Panc1 (cell line): ENCODE results near the gene OTOL1. TPM values are rescaled to one million over a fixed set of nuclear protein-coding genes. Genes with fewer than 3 reads are reported as not detected.

ENCODE experiments used
- ATAC-seq: fragments of 200-7000 bp; cut with Tn5 transposase; 2 replicates; pipeline ENCODE4 v1.9.1; 2020; ENCODE audit warnings: mild to moderate bottlenecking, moderate library complexity
- BruUV-seq: library from RNA; stranded (reverse); fragments of 400-500 nt; replicated peaks from 2 replicates; lab custom pipeline; 2021; lab: Mats Ljungman, UMichigan
- CTCF ChIA-PET: fragments of 300-600 bp; sonication (Branson Sonifier 250); formaldehyde crosslinking; loops from one replicate; lab custom pipeline; 2022; ENCODE audit warnings: antibody characterized with exemption; lab: Charles Lee
- POLR2A ChIA-PET: fragments of 300-600 bp; sonication (Branson Sonifier 250); formaldehyde crosslinking; loops from one replicate; lab custom pipeline; 2022; ENCODE audit warnings: antibody characterized with exemption; lab: Charles Lee
- DNase-seq: peaks from one replicate; pipeline ENCODE4 v3.0.0-alpha.2; 2010; ENCODE audit warnings: low read depth, low spot score
- H3K27ac ChIP-seq: 2 replicates; pipeline ENCODE4 v1.5.1; 2011; ENCODE audit warnings: mild to moderate bottlenecking, low read length, inconsistent platforms
- H3K27me3 ChIP-seq: fragments of 200-500 bp; sonication (Bioruptor generic); 2 replicates; pipeline ENCODE4 v1.6.0; 2014; ENCODE audit warnings: low read length, inconsistent platforms; ENCODE audit not compliant: control insufficient read depth, insufficient read depth
- H3K36me3 ChIP-seq: fragments of 200-500 bp; sonication (Bioruptor generic); 2 replicates; pipeline ENCODE4 v1.5.1; 2014; ENCODE audit warnings: inconsistent platforms, mild to moderate bottlenecking, low read length, moderate library complexity; ENCODE audit not compliant: control insufficient read depth, insufficient read depth
- H3K4me1 ChIP-seq: 2 replicates; pipeline ENCODE4 v1.5.1; 2011; ENCODE audit warnings: inconsistent platforms, mild to moderate bottlenecking, low read length, moderate library complexity; ENCODE audit not compliant: control insufficient read depth, insufficient read depth
- H3K4me3 ChIP-seq, 2 experiments: 2 replicates each; pipeline ENCODE4 v1.5.1; 2011 to 2012; ENCODE audit warnings: low read depth in 2 of 2, low read length in 2 of 2, mild to moderate bottlenecking in 2 of 2, inconsistent platforms in 1 of 2, moderate library complexity in 1 of 2
- H3K9me3 ChIP-seq: fragments of 200-500 bp; sonication (Bioruptor generic); 2 replicates; pipeline ENCODE4 v1.5.1; 2014; ENCODE audit warnings: low read depth, mild to moderate bottlenecking, inconsistent platforms, low read length, moderate library complexity; ENCODE audit not compliant: control insufficient read depth, insufficient read depth
- CTCF ChIP-seq: fragments of 450-650 bp; IDR thresholded peaks from 2 replicates; pipeline ENCODE4 v1.5.1; 2017; ENCODE audit warnings: mild to moderate bottlenecking
- POLR2AphosphoS5 ChIP-seq: IDR thresholded peaks from 2 replicates; pipeline ENCODE4 v1.6.1; 2012; ENCODE audit warnings: mild to moderate bottlenecking, low read depth, low read length, moderate library complexity
- REST ChIP-seq, 2 experiments: IDR thresholded peaks; 2 replicates each; pipeline ENCODE4 v1.6.1; 2011 to 2012; ENCODE audit warnings: low read depth in 2 of 2, control low read depth in 1 of 2, low read length in 1 of 2, mild to moderate bottlenecking in 1 of 2, moderate library complexity in 1 of 2; ENCODE audit not compliant: insufficient read depth in 1 of 2
- SIN3A ChIP-seq: IDR thresholded peaks from 2 replicates; pipeline ENCODE4 v1.6.1; 2012; ENCODE audit warnings: low read depth, mild to moderate bottlenecking, low read length, moderate library complexity, borderline replicate concordance; ENCODE audit not compliant: insufficient read depth
- TCF7L2 ChIP-seq: IDR thresholded peaks from 2 replicates; pipeline ENCODE4 v1.6.1; 2011; ENCODE audit warnings: mild to moderate bottlenecking, low read depth, low read length, inconsistent platforms
- in situ Hi-C: cut with HindIII; loops from 2 replicates; pipeline ENCODE4 v1.10.0; 2016; ENCODE audit warnings: low sequenced_read_pairs, low pct_unique_long_range_greater_than_20kb
- intact Hi-C: fragments of 100-400 bp; cut with micrococcal nuclease; formaldehyde crosslinking; loops from one replicate; pipeline ENCODE4 v1.10.0; 2022; ENCODE audit not compliant: unreplicated experiment
- total RNA-seq: library from RNA; stranded (reverse); gene quantifications from one replicate; pipeline ENCODE4 v1.2.1, GENCODE V29; 2021; ENCODE audit not compliant: unreplicated experiment

The OTOL1 gene
- total RNA-seq, 1 experiment from 2014 or later, result not detected

GRCh38 chr3:161474741-161475140, 21.9 kb upstream of the OTOL1 start:
- CTCF ChIA-PET, result no interaction called here
- no TSS peak for BruUV-seq
- no peak for TF ChIP-seq SIN3A
- TF ChIP-seq TCF7L2, result no peak
- no peak for TF ChIP-seq CTCF
- TF ChIP-seq POLR2AphosphoS5, result no peak
- no peak for TF ChIP-seq REST (IDR thresholded peaks at IDR 0.05; ENCODE audit: insufficient read depth in 1 of 2, low read depth in 2 of 2, low read length in 1 of 2)

GRCh38 chr3:161475206-161475605, 21.4 kb upstream of the OTOL1 start:
- no peaks in the 10 kb centered on the region for H3K4me1 ChIP-seq
- H3K27ac ChIP-seq, result no peak overlapping the region
- TF ChIP-seq SIN3A, result no peak
- no peak for TF ChIP-seq REST (IDR thresholded peaks at IDR 0.05; ENCODE audit: insufficient read depth in 1 of 2, low read depth in 2 of 2, low read length in 1 of 2)
- no peak for TF ChIP-seq POLR2AphosphoS5
- TF ChIP-seq TCF7L2, result no peak
- TF ChIP-seq CTCF, result no peak
- in situ Hi-C loops (no loop called here), intact Hi-C loops (no loop called here)
- no peak for ATAC-seq
- no peaks in the 10 kb centered on the region for H3K9me3 ChIP-seq
- no peak overlapping the region for H3K4me3 ChIP-seq
- no peak for DNase-seq
- CTCF ChIA-PET, result no interaction called here
- H3K36me3 ChIP-seq, result no peaks in the 10 kb centered on the region
- no peaks in the 10 kb centered on the region for H3K27me3 ChIP-seq
- POLR2A ChIA-PET, result no interaction called here
- BruUV-seq, result no TSS peak

More at GRCh38 chr3:161474741-161475140, 21.9 kb upstream of the OTOL1 start:
- no peak for DNase-seq
- Histone ChIP-seq H3K9me3 (no peaks in the 10 kb centered on the region), H3K36me3 (no peaks in the 10 kb centered on the region), H3K27me3 (no peaks in the 10 kb centered on the region), H3K27ac (no peak overlapping the region), H3K4me1 (no peaks in the 10 kb centered on the region), H3K4me3 (no peak overlapping the region)
- no peak for ATAC-seq
- in situ Hi-C loops, result no loop called here
- intact Hi-C loops, result no loop called here
- POLR2A ChIA-PET, result no interaction called here
